ENCODE results near the gene RAB27B. TPM values are rescaled to one million over a fixed set of nuclear protein-coding genes. Genes with fewer than 3 reads are reported as not detected.

RAB27B gene
- total RNA-seq, 4 donors from 2014 or later: under 0.01 to 51.2 (median 3.3) TPM

- no peaks in the 10 kb centered on the region for H3K27me3 ChIP-seq
- H3K4me1 ChIP-seq: no peaks in the 10 kb centered on the region
- TF ChIP-seq POLR2A (IDR thresholded peaks at IDR 0.05): no peak
- no peak for TF ChIP-seq CTCF (IDR thresholded peaks at IDR 0.05)
- intact Hi-C loops (cut with DNase I; ENCODE audit: low total_unique reads): no loop called here
- H3K36me3 ChIP-seq: no peaks in the 10 kb centered on the region
- no peak for DNase-seq
- no peak overlapping the region for H3K27ac ChIP-seq
- no peaks in the 10 kb centered on the region for H3K9me3 ChIP-seq
- H3K4me3 ChIP-seq: no peak overlapping the region
Observed at GRCh38 chr18:54919412-54919811, 91.1 kb downstream of the RAB27B start.

- no peak for DNase-seq
- Histone ChIP-seq H3K4me3 (no peak overlapping the region), H3K27me3 (no peaks in the 10 kb centered on the region), H3K9me3 (no peaks in the 10 kb centered on the region), H3K27ac (no peak overlapping the region), H3K36me3 (no peaks in the 10 kb centered on the region), H3K4me1 (no peaks in the 10 kb centered on the region)
- intact Hi-C loops (cut with DNase I; ENCODE audit: low total_unique reads): no loop called here
- no peak for TF ChIP-seq POLR2A (IDR thresholded peaks at IDR 0.05)
- TF ChIP-seq CTCF (IDR thresholded peaks at IDR 0.05): no peak
Observed at GRCh38 chr18:54923339-54923956, 95.2 kb downstream of the RAB27B start.

GRCh38 chr18:54924948-54925347, 96.7 kb downstream of the RAB27B start:
- DNase-seq: no peak
- Histone ChIP-seq H3K4me3 (no peak overlapping the region), H3K9me3 (no peaks in the 10 kb centered on the region), H3K4me1 (no peaks in the 10 kb centered on the region), H3K36me3 (no peaks in the 10 kb centered on the region), H3K27ac (no peak overlapping the region), H3K27me3 (no peaks in the 10 kb centered on the region)
- TF ChIP-seq POLR2A (IDR thresholded peaks at IDR 0.05): no peak
- no peak for TF ChIP-seq CTCF (IDR thresholded peaks at IDR 0.05)
- intact Hi-C loops (cut with DNase I; ENCODE audit: low total_unique reads): no loop called here

- Histone ChIP-seq H3K4me1 (no peaks in the 10 kb centered on the region), H3K36me3 (no peaks in the 10 kb centered on the region), H3K27ac (no peak overlapping the region), H3K4me3 (no peak overlapping the region), H3K9me3 (no peaks in the 10 kb centered on the region), H3K27me3 (no peaks in the 10 kb centered on the region)
- intact Hi-C loops (cut with DNase I; ENCODE audit: low total_unique reads): no loop called here
- no peak for DNase-seq
- TF ChIP-seq CTCF (IDR thresholded peaks at IDR 0.05) (no peak), POLR2A (IDR thresholded peaks at IDR 0.05) (no peak)
Observed at GRCh38 chr18:54926593-54927325, 98.5 kb downstream of the RAB27B start.

- intact Hi-C loops (cut with DNase I; ENCODE audit: low total_unique reads): no loop called here
- TF ChIP-seq POLR2A (IDR thresholded peaks at IDR 0.05): no peak
- no peak for TF ChIP-seq CTCF (IDR thresholded peaks at IDR 0.05)
Observed at GRCh38 chr18:54928236-54928635, 100.0 kb downstream of the RAB27B start.

More at GRCh38 chr18:54928236-54928635, 100.0 kb downstream of the RAB27B start:
- Histone ChIP-seq H3K36me3 (no peaks in the 10 kb centered on the region), H3K4me1 (no peaks in the 10 kb centered on the region), H3K27ac (no peak overlapping the region), H3K27me3 (no peaks in the 10 kb centered on the region), H3K9me3 (no peaks in the 10 kb centered on the region), H3K4me3 (no peak overlapping the region)
- DNase-seq: no peak

Data from uterus (tissue), 4 donors.